Bronchial epithelial cell (primary cell): Measurements from ENCODE around the gene MPIG6B. TPM values are rescaled to one million over a fixed set of nuclear protein-coding genes. Genes with fewer than 3 reads are reported as not detected.

Source experiments
- DNase-seq: peaks from one replicate; pipeline ENCODE4 v3.0.0-alpha.2; 2010; ENCODE audit warnings: low read depth
- FAIRE-seq: peaks from 2 replicates; lab custom pipeline; 2011; peaks lifted over from hg19 to GRCh38; lab: Jason Lieb, UNC
- H3K27me3 ChIP-seq: 2 replicates; pipeline ENCODE4 v1.5.1; 2011; ENCODE audit warnings: low read length; ENCODE audit not compliant: control insufficient read depth, insufficient read depth
- H3K36me3 ChIP-seq: 2 replicates; pipeline ENCODE4 v1.5.1; 2011; ENCODE audit warnings: low read length; ENCODE audit not compliant: control insufficient read depth, insufficient read depth
- H3K4me3 ChIP-seq: 2 replicates; pipeline ENCODE4 v1.5.1; 2011; ENCODE audit warnings: mild to moderate bottlenecking, low read depth, low read length, control low read depth
- total RNA-seq: library from RNA; depleted of rRNA; stranded (reverse); fragments of >200 nt; gene quantifications from 2 replicates; pipeline ENCODE4 v1.2.1, GENCODE V29; 2014
- TF ChIP-seq, protein P1 (sequence below): IDR thresholded peaks from 2 replicates; pipeline ENCODE4 v1.5.1; 2011; ENCODE audit warnings: mild to moderate bottlenecking, moderate library complexity, low read length, control low read depth, inconsistent platforms; ENCODE audit not compliant: insufficient read depth, severe bottlenecking

Gene MPIG6B
- total RNA-seq, 1 donor from 2014 or later: not detected

DNA sequence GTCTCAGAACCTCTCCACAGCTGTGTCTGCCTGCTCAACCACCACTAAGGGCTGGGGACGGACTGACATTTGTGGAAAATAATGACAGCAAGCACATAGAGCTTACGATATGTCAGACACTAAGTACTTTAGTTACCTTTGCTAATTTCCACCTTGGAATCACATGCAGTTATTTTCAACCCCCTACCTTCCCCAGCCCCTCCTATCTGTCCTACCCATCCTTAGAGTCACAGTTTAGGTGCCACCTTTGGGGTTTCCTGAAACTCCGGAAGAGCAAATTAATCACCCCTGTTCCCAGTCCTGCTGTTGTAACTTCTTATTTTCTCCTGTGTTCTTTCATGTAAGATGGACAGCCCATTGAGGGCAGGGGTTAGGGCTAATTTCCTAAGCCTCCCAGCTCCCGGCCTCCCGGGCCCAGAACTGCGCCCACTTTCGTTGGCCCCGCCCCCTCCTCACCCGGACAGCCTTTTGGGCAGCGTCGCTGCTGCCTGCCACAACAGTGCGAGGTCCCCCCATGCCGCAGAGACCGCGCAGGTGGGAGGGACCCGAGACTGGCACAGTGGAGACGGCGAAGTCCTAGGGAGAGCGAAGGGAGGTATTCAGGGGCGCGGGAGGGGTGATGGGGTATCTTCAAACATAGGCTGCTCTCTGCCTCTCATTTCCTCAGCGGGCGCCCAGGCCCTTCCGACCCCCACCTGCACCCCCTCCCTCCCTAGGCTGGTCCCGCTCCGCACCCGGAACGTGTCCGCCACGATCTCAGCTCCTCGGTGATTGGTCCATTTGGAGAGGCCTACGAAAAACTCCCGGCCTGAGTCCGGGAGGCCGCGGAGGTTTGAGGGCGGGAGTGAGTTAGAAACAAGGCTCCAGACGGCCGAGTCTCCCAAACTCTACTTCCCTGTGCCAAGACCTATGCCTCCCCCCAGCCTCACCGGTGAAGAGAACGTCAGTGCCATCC lies 4.8 kb downstream of the MPIG6B start:
- Histone ChIP-seq H3K27me3 (no peaks in the 10 kb centered on the region), H3K36me3 (peaks cover 13% of the 10 kb centered on the region), H3K4me3 (no peak overlapping the region)
- DNase-seq: no peak
- TF ChIP-seq, protein P1, sequence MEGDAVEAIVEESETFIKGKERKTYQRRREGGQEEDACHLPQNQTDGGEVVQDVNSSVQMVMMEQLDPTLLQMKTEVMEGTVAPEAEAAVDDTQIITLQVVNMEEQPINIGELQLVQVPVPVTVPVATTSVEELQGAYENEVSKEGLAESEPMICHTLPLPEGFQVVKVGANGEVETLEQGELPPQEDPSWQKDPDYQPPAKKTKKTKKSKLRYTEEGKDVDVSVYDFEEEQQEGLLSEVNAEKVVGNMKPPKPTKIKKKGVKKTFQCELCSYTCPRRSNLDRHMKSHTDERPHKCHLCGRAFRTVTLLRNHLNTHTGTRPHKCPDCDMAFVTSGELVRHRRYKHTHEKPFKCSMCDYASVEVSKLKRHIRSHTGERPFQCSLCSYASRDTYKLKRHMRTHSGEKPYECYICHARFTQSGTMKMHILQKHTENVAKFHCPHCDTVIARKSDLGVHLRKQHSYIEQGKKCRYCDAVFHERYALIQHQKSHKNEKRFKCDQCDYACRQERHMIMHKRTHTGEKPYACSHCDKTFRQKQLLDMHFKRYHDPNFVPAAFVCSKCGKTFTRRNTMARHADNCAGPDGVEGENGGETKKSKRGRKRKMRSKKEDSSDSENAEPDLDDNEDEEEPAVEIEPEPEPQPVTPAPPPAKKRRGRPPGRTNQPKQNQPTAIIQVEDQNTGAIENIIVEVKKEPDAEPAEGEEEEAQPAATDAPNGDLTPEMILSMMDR: no peak
- no peak for FAIRE-seq

DNA sequence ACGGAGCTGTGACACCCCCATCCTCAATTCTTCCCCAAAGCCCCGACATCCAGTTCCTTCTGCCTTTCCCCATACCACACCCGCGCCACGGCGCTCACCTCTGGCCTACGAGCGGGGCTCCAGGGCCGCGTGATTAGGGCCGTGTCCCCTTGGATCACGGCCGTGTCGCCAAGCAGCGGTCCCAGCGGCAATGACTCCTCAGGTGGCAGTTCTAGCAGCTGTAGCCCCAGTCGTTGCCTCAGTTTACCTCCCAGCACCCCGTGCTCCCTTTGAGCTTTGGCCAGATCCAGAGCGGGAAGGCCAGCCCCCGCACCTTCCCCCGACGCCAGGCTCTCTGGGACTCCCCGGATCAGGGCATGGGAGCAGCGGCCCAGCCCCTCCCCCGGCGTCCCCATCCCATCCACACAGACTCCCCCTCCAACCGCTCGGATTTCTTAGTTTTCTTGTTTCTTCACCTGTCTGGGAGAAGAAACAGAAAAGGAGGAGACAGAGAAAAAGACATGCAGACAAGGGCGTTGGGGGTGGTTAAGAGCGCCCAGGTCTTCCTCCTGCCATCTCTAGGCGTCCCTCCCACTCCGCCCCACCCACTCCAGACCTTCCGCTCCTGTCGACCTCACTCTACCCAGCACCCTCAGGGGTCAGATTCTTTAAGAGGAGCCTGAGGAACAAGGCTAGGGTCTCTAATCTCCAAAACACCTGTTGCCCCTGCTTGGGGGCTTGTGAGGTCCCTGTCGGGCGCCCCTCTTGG lies 5.8 kb downstream of the MPIG6B start, which contains the start of gene DDAH2:
Gene DDAH2, minus strand, starts transcription at position 533 of the 748 bp plus-strand sequence. Its CDS starts 138 bp downstream, at position 395.
- no peaks in the 10 kb centered on the region for H3K27me3 ChIP-seq
- TF ChIP-seq, protein P1: peak; percentile 57
- FAIRE-seq (no peak), DNase-seq (no peak)
- H3K4me3 ChIP-seq: peak within 1 kb of the TSS; percentile 58
- peaks cover 21% of the 10 kb centered on the region for H3K36me3 ChIP-seq

DNA sequence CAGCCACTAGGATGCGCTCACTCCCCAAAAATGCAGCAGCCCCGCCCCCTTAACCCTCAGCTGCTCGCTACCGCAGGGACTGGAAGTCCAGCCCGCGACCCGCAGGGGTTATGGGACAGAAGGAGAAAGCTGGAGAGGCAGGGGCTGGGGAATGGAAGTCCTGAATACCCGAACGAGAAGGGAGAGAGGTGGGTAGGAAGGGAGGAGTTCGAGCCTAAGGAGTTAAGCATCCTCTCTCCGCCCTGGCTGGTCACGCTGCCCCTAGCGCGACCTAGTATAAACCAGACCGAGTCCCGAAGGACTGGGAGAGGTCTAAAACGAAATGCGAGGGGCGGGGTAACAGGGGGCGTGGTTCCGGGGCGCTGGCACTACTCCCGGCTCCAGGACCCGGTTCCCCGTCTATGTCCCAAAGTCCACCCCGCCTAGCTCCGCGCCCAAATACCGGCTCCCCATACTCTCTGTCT lies 6.4 kb downstream of the MPIG6B start:
- no peaks in the 10 kb centered on the region for H3K27me3 ChIP-seq
- DNase-seq: peak; percentile 65
- peaks cover 26% of the 10 kb centered on the region for H3K36me3 ChIP-seq
- peak overlapping the region; percentile 58 for H3K4me3 ChIP-seq
- TF ChIP-seq, protein P1: no peak
- FAIRE-seq: no peak

DNA sequence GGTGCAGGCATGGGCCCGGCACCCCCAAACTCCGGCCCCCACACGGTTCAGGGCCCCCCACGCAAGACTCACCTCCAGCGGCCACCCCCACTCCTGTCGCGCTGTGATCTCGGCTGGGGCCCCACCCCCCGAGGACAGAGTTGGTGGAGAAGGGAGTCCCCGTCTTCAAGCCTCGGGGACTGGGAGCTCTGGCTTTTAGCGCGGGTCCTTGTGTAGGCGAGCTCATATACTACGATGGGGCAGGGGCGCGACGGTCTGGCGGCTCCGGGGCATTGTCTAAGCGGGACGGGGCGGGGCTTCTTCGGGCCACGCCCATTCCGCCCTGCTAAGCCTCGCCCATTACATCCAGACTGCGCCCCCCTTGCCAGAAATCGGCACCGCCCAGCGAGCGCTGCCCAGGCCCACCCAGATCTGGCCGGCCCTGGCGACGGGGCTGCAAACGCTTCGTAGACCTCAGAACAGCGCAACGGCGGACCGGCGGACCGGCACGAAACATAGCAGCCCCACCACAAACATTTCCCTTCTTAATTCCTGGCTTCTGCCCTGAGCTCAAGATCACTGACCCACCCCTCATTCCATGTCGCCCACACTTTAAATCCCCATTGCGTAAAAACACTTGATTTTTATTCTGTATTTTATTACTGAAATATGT lies 6.9 kb downstream of the MPIG6B start:
- no peak for FAIRE-seq
- peaks cover 26% of the 10 kb centered on the region for H3K36me3 ChIP-seq
- TF ChIP-seq, protein P1: no peak

DNA sequence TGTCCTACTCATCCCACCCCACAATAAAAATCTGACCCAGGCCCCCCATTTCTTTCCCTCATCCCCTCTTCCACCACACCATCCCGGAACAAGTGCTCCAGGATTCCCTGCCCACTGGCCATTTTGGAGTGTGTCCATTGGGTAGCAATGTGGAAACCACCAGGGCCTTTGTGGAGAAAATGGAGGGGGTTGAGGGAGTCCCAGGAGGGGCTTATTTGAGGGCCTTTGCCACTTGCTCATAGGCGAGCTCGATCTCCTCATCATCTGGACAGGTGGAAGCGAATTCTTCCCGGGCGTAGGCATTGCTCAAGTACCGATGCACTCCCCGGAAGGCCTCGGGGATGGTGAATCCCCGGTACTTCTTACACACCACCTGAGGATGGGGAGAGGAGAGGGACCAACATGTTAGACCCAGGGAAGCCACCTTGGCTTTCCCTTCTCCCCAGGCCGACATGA lies 7.5 kb downstream of the MPIG6B start:
- TF ChIP-seq, protein P1: no peak
- Histone ChIP-seq H3K4me3 (no peak overlapping the region), H3K27me3 (no peaks in the 10 kb centered on the region), H3K36me3 (peaks cover 26% of the 10 kb centered on the region)
- FAIRE-seq (no peak), DNase-seq (no peak)

More for the DNA sequence above, 6.9 kb downstream of the MPIG6B start:
- H3K4me3 ChIP-seq: peak overlapping the region; percentile 58
- DNase-seq: peak; percentile 59
- no peaks in the 10 kb centered on the region for H3K27me3 ChIP-seq
